ENCODE data around the gene KLC4.

- TF ChIP-seq CTCF (IDR thresholded peaks at IDR 0.05) = no peak
- TF ChIP-seq POLR2AphosphoS5 (IDR thresholded peaks at IDR 0.05) = no peak
- no peak for TF ChIP-seq POLR2A (IDR thresholded peaks at IDR 0.05)
- no peak for TF ChIP-seq EP300 (IDR thresholded peaks at IDR 0.05)
Measured at GRCh38 chr6:43036712-43037111, 22.7 kb upstream of the KLC4 start.
